K562 (cell line): ENCODE measurements around the gene BPI. TPM values are rescaled to one million over a fixed set of nuclear protein-coding genes. Genes with fewer than 3 reads are reported as not detected.

Experiments used
- GABPB1 ChIP-seq: sonication (generic); formaldehyde crosslinking; IDR thresholded peaks from 2 replicates; pipeline ENCODE4 v1.8.0; 2022; ENCODE audit warnings: mild to moderate bottlenecking, missing genetic modification reagents
- HDAC6 ChIP-seq: IDR thresholded peaks from 2 replicates; pipeline ENCODE4 v1.6.1; 2012; ENCODE audit warnings: low read depth, mild to moderate bottlenecking, control low read depth, inconsistent platforms, low read length, moderate library complexity
- KLF6 ChIP-seq: fragments of 250-450 bp; sonication (Bioruptor Pico); IDR thresholded peaks from 2 replicates; pipeline ENCODE4 v1.4.0; 2020; ENCODE audit warnings: mild to moderate bottlenecking, moderate library complexity, borderline replicate concordance
- SIRT6 ChIP-seq: IDR thresholded peaks from one replicate; pipeline ENCODE4 v1.6.1; 2012; ENCODE audit warnings: low read depth, mild to moderate bottlenecking, control low read depth, inconsistent platforms, low read length, moderate library complexity
- STAG1 ChIP-seq: sonication (generic); formaldehyde crosslinking; IDR thresholded peaks from 2 replicates; pipeline ENCODE4 v1.5.0; 2020; ENCODE audit warnings: missing genetic modification reagents, borderline replicate concordance
- polyA plus RNA-seq, 8 experiments: library from polyadenylated mRNA; depleted of rRNA in 4 of 8; stranded (reverse) in 5 of 8; unstranded in 3 of 8; fragments of >200 nt; fragmentation: Nextera tagmentation in 2 of 8; fragmentation: Illumina TruSeq in 1 of 8; extraction: Ambion mirVana in 2 of 8; extraction: Trizol in 1 of 8; gene quantifications; 2 replicates each; pipeline versions ENCODE4 v1.2.1 to v1.2.3, GENCODE V29; 2011 to 2014; ENCODE audit warnings: inconsistent platforms in 1 of 8, missing spikeins in 1 of 8
- total RNA-seq, 7 experiments: library from RNA; depleted of rRNA in 6 of 7; stranded (reverse); fragments of >200 nt in 6 of 7; fragmentation: Illumina TruSeq in 2 of 7; extraction: Trizol in 2 of 7; gene quantifications; 2 replicates each; pipeline versions ENCODE4 v1.2.1 to v1.2.3, GENCODE V29; 2011 to 2021; ENCODE audit warnings: low replicate concordance in 1 of 7
- TF ChIP-seq, protein P1 (sequence below): fragments of 200-400 bp; formaldehyde crosslinking; IDR thresholded peaks from 2 replicates; pipeline ENCODE4 v1.6.1; 2017; ENCODE audit warnings: mild to moderate bottlenecking, low read depth, low read length, moderate library complexity
- TF ChIP-seq, protein P2 (sequence below), 2 experiments: IDR thresholded peaks; 2 replicates each; pipeline ENCODE4 v1.6.1; 2012; ENCODE audit warnings: improper control_type of control experiment in 2 of 2, low read depth in 2 of 2, low read length in 2 of 2, borderline replicate concordance in 1 of 2
- TF ChIP-seq, protein P3 (sequence below): fragments of 250-450 bp; sonication (Bioruptor Pico); IDR thresholded peaks from 2 replicates; pipeline ENCODE4 v1.5.0; 2021
- TF ChIP-seq, protein P4 (sequence below): fragments of 450-650 bp; formaldehyde crosslinking; IDR thresholded peaks from 2 replicates; pipeline ENCODE4 v1.4.0; 2020; ENCODE audit warnings: mild to moderate bottlenecking, moderate library complexity
- TF ChIP-seq, protein P5 (sequence below): sonication (generic); formaldehyde crosslinking; IDR thresholded peaks from 2 replicates; pipeline ENCODE4 v1.8.1; 2022; ENCODE audit warnings: missing genetic modification reagents
- TF ChIP-seq, protein P6 (sequence below), 2 experiments: fragments of 450-650 bp; IDR thresholded peaks; 2 replicates each; pipeline ENCODE4 v1.6.1; 2018; ENCODE audit warnings: mild to moderate bottlenecking in 2 of 2, low read depth in 1 of 2; ENCODE audit not compliant: partially characterized antibody in 2 of 2

The BPI gene
- total and polyA plus RNA-seq, 9 of the 15 experiments (the other 6 are each of a cell fraction or from before 2014, with no cell fraction given): not detected

DNA sequence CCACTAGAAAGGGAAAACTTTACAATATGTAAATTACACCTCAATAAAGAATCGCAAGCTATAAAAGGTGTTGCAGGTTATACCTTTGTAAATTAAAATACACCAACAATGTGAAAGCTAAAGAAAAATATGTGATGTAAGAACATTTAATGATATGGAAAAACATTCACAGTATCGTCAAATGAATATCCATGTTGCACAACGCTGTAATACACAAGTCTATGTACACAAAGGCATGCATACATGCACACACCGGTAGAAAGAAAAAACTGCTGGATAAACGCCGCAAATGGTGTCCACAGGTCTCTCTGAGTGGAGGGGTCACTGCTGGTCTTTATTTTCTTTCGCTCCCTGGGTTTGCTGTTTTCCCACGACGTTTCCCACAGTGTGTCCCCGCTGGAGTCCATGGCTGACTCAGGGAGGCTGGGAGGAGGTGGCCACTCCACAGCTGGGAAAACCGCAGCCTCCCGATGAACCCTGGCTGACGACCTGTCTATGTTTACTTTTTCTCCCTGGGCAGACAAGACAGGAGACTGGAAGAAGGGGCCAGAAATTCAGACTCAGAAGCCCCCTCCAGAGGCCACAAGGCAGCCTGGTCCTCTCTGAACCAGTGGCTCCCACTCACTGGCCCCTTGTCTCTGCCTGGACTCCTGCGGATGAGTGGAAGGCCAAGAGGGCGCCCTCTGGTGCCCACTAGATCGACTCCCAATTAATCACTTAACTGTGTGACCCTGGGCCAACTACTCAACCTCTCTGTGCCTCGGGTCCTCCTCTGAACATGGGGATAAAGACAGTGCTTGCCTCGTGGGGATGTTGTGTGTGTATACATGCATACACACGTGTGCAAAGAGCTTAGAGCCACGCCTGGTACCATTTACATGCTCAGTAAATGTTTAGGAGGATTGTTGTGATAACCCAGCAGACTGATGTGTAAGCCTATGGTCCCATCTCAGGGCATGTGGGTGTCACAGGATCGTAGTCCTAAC lies 12.8 kb upstream of the BPI start (continued):
- TF ChIP-seq, protein P1, sequence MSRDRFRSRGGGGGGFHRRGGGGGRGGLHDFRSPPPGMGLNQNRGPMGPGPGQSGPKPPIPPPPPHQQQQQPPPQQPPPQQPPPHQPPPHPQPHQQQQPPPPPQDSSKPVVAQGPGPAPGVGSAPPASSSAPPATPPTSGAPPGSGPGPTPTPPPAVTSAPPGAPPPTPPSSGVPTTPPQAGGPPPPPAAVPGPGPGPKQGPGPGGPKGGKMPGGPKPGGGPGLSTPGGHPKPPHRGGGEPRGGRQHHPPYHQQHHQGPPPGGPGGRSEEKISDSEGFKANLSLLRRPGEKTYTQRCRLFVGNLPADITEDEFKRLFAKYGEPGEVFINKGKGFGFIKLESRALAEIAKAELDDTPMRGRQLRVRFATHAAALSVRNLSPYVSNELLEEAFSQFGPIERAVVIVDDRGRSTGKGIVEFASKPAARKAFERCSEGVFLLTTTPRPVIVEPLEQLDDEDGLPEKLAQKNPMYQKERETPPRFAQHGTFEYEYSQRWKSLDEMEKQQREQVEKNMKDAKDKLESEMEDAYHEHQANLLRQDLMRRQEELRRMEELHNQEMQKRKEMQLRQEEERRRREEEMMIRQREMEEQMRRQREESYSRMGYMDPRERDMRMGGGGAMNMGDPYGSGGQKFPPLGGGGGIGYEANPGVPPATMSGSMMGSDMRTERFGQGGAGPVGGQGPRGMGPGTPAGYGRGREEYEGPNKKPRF: no peak
- TF ChIP-seq KLF6 (CRISPR knock-in tag): no peak
- TF ChIP-seq, protein P2, sequence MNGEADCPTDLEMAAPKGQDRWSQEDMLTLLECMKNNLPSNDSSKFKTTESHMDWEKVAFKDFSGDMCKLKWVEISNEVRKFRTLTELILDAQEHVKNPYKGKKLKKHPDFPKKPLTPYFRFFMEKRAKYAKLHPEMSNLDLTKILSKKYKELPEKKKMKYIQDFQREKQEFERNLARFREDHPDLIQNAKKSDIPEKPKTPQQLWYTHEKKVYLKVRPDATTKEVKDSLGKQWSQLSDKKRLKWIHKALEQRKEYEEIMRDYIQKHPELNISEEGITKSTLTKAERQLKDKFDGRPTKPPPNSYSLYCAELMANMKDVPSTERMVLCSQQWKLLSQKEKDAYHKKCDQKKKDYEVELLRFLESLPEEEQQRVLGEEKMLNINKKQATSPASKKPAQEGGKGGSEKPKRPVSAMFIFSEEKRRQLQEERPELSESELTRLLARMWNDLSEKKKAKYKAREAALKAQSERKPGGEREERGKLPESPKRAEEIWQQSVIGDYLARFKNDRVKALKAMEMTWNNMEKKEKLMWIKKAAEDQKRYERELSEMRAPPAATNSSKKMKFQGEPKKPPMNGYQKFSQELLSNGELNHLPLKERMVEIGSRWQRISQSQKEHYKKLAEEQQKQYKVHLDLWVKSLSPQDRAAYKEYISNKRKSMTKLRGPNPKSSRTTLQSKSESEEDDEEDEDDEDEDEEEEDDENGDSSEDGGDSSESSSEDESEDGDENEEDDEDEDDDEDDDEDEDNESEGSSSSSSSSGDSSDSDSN (IDR thresholded peaks at IDR 0.05; ENCODE audit: borderline replicate concordance in 1 of 2, low read depth in 2 of 2, low read length in 2 of 2): no peak
- peak; percentile 22; the same call in 1 of the 2 replicates for TF ChIP-seq STAG1 (CRISPR knock-in tag)
- TF ChIP-seq, protein P3, sequence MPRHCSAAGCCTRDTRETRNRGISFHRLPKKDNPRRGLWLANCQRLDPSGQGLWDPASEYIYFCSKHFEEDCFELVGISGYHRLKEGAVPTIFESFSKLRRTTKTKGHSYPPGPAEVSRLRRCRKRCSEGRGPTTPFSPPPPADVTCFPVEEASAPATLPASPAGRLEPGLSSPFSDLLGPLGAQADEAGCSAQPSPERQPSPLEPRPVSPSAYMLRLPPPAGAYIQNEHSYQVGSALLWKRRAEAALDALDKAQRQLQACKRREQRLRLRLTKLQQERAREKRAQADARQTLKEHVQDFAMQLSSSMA (CRISPR knock-in tag): no peak
- TF ChIP-seq, protein P4, sequence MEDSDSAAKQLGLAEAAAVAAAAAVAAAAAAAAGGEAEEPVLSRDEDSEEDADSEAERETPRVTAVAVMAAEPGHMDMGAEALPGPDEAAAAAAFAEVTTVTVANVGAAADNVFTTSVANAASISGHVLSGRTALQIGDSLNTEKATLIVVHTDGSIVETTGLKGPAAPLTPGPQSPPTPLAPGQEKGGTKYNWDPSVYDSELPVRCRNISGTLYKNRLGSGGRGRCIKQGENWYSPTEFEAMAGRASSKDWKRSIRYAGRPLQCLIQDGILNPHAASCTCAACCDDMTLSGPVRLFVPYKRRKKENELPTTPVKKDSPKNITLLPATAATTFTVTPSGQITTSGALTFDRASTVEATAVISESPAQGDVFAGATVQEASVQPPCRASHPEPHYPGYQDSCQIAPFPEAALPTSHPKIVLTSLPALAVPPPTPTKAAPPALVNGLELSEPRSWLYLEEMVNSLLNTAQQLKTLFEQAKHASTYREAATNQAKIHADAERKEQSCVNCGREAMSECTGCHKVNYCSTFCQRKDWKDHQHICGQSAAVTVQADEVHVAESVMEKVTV (CRISPR knock-in tag): no peak
- TF ChIP-seq, protein P5, sequence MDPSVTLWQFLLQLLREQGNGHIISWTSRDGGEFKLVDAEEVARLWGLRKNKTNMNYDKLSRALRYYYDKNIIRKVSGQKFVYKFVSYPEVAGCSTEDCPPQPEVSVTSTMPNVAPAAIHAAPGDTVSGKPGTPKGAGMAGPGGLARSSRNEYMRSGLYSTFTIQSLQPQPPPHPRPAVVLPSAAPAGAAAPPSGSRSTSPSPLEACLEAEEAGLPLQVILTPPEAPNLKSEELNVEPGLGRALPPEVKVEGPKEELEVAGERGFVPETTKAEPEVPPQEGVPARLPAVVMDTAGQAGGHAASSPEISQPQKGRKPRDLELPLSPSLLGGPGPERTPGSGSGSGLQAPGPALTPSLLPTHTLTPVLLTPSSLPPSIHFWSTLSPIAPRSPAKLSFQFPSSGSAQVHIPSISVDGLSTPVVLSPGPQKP: no peak
- TF ChIP-seq SIRT6: no peak
- TF ChIP-seq, protein P6, sequence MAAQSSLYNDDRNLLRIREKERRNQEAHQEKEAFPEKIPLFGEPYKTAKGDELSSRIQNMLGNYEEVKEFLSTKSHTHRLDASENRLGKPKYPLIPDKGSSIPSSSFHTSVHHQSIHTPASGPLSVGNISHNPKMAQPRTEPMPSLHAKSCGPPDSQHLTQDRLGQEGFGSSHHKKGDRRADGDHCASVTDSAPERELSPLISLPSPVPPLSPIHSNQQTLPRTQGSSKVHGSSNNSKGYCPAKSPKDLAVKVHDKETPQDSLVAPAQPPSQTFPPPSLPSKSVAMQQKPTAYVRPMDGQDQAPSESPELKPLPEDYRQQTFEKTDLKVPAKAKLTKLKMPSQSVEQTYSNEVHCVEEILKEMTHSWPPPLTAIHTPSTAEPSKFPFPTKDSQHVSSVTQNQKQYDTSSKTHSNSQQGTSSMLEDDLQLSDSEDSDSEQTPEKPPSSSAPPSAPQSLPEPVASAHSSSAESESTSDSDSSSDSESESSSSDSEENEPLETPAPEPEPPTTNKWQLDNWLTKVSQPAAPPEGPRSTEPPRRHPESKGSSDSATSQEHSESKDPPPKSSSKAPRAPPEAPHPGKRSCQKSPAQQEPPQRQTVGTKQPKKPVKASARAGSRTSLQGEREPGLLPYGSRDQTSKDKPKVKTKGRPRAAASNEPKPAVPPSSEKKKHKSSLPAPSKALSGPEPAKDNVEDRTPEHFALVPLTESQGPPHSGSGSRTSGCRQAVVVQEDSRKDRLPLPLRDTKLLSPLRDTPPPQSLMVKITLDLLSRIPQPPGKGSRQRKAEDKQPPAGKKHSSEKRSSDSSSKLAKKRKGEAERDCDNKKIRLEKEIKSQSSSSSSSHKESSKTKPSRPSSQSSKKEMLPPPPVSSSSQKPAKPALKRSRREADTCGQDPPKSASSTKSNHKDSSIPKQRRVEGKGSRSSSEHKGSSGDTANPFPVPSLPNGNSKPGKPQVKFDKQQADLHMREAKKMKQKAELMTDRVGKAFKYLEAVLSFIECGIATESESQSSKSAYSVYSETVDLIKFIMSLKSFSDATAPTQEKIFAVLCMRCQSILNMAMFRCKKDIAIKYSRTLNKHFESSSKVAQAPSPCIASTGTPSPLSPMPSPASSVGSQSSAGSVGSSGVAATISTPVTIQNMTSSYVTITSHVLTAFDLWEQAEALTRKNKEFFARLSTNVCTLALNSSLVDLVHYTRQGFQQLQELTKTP (IDR thresholded peaks at IDR 0.05; ENCODE audit: low read depth in 1 of 2, partially characterized antibody in 2 of 2): no peak
- TF ChIP-seq GABPB1 (CRISPR knock-in tag): no peak
- no peak for TF ChIP-seq HDAC6
